Calu3 (cell line): ENCODE results near the gene TMC7. TPM values are rescaled to one million over a fixed set of nuclear protein-coding genes. Genes with fewer than 3 reads are reported as not detected.

Experiments used
- BruUV-seq: library from RNA; stranded (reverse); fragments of 400-500 nt; replicated peaks from 2 replicates; lab custom pipeline; 2021; lab: Mats Ljungman, UMichigan
- CTCF ChIA-PET: fragments of 300-600 bp; sonication (Branson Sonifier 250); formaldehyde crosslinking; loops from one replicate; lab custom pipeline; 2022; ENCODE audit warnings: antibody characterized with exemption; lab: Charles Lee
- DNase-seq: peaks from one replicate; pipeline ENCODE4 v3.0.0; 2022
- H3K27ac Mint-ChIP-seq: one replicate; pipeline ENCODE4 v1.8.0; 2022; ENCODE audit warnings: mixed read lengths; ENCODE audit not compliant: unreplicated experiment
- H3K27me3 Mint-ChIP-seq: one replicate; pipeline ENCODE4 v1.8.0; 2022; ENCODE audit warnings: mixed read lengths; ENCODE audit not compliant: unreplicated experiment
- H3K36me3 Mint-ChIP-seq: one replicate; pipeline ENCODE4 v1.8.0; 2022; ENCODE audit warnings: mild to moderate bottlenecking, moderate library complexity, mixed read lengths; ENCODE audit not compliant: insufficient read depth, unreplicated experiment
- H3K4me1 Mint-ChIP-seq: one replicate; pipeline ENCODE4 v1.8.0; 2022; ENCODE audit warnings: mild to moderate bottlenecking, low read depth, mixed read lengths; ENCODE audit not compliant: unreplicated experiment
- H3K4me3 Mint-ChIP-seq: one replicate; pipeline ENCODE4 v1.8.0; 2022; ENCODE audit warnings: mild to moderate bottlenecking, low read depth, moderate library complexity, mixed read lengths; ENCODE audit not compliant: unreplicated experiment
- H3K9me3 Mint-ChIP-seq: one replicate; pipeline ENCODE4 v1.8.0; 2022; ENCODE audit warnings: low read depth, mixed read lengths; ENCODE audit not compliant: unreplicated experiment
- intact Hi-C: fragments of 100-400 bp; cut with micrococcal nuclease; formaldehyde crosslinking; loops from one replicate; pipeline ENCODE4 v1.10.0; 2022; ENCODE audit not compliant: unreplicated experiment
- total RNA-seq: library from RNA; stranded (reverse); gene quantifications from 2 replicates; pipeline ENCODE4 v1.2.3, GENCODE V29; 2022
- TF ChIP-seq, protein P1 (sequence below): fragments of 200-600 bp; IDR thresholded peaks from one replicate; pipeline ENCODE4 v1.8.0; 2022; ENCODE audit warnings: antibody characterized with exemption; ENCODE audit not compliant: unreplicated experiment

TMC7 gene
- total RNA-seq, 1 experiment from 2014 or later = 10.1 TPM

DNA sequence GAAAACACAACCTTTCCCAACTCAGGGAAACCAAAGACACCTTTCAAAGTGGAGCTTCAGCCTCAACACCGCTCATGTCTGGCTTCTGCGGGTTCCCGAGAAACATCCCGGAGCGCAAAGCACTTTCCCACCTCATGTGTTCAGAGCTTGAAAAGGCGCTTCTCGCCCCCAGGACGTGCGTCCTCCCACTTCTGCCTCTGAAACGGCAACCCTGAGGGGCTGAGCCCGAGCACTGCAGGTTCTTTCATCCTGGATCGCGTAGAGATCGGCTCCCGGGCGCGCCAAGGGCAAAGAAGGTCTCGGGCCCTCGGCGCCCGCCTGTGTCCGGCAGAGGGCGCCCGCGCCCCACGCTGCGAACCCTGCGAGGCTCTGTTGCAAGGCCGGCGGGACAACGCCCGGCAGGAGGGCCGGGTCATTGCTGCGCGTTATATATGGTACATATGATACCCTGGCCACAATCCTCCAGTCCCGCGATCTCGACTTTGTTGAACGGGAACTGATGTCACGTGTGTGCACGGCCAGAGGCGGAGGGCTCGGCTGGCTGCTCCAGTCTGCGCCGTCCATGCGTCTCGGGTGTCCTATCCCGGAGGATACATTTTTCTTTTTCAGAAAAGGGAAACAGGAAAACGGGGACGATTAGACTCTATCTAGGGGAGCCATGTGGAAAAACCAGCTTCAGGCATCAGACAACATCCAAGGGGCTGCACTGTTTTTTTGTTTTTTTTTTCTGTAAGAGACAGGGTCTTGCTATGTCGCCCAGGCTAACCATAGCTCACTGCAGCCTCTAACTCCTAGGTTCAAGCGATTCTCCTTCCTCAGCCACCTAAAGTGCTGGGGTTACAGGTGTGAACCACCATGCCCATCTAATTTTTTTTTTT is 102.8 kb downstream of the TMC7 start:
- no TSS peak for BruUV-seq
- H3K27me3 Mint-ChIP-seq = no peaks in the 10 kb centered on the region
- intact Hi-C loops = loop anchor here (1.0 to 5.0 kb wide), 3 partner anchors 80 to 416 kb away; no protein-coding TSS in a partner anchor
- TF ChIP-seq, protein P1, sequence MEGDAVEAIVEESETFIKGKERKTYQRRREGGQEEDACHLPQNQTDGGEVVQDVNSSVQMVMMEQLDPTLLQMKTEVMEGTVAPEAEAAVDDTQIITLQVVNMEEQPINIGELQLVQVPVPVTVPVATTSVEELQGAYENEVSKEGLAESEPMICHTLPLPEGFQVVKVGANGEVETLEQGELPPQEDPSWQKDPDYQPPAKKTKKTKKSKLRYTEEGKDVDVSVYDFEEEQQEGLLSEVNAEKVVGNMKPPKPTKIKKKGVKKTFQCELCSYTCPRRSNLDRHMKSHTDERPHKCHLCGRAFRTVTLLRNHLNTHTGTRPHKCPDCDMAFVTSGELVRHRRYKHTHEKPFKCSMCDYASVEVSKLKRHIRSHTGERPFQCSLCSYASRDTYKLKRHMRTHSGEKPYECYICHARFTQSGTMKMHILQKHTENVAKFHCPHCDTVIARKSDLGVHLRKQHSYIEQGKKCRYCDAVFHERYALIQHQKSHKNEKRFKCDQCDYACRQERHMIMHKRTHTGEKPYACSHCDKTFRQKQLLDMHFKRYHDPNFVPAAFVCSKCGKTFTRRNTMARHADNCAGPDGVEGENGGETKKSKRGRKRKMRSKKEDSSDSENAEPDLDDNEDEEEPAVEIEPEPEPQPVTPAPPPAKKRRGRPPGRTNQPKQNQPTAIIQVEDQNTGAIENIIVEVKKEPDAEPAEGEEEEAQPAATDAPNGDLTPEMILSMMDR = peak; percentile 99
- H3K4me1 Mint-ChIP-seq = peaks cover 19% of the 10 kb centered on the region
- H3K4me3 Mint-ChIP-seq = peak overlapping the region; percentile 71
- H3K27ac Mint-ChIP-seq = peak overlapping the region; percentile 58
- DNase-seq = peak; percentile 94
- peaks cover 15% of the 10 kb centered on the region for H3K36me3 Mint-ChIP-seq
- CTCF ChIA-PET = interaction anchor here (0.6 to 2.3 kb wide), 18 partner anchors 8 to 416 kb away, joined by 3 to 14 read pairs (median 5); partner anchors contain the start of gene TMC7
- no peaks in the 10 kb centered on the region for H3K9me3 Mint-ChIP-seq

DNA sequence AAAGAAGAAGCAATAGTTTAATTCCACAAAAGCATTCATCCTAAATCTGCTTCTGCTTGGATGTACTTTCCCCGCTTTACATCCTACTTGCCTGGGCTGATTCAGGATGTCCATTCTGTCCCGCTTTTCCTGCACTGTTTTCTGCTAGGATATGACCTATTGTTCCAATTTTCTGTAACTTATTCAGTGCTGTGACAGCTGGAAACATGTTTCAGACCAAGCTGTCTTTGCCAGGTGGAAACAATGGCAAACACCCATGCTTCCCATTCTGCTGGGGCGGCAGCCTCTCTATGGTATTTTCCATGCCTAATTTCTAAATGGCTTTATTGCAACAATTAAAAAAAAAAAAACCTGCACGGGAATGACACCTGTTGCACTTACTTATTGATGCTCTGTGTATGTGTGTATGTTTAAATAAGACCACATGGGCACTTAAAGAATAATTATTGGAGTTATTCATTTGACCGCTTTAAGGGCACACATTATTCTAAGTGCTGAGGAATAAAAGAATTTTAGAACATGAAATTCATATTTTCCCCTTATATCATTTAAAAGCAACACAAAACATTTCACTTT is 104.7 kb downstream of the TMC7 start:
- Mint-ChIP-seq H3K4me3 (no peak overlapping the region), H3K27ac (peak overlapping the region; percentile 58), H3K9me3 (peaks cover 2% of the 10 kb centered on the region), H3K4me1 (peaks cover 38% of the 10 kb centered on the region), H3K36me3 (peaks cover 22% of the 10 kb centered on the region), H3K27me3 (no peaks in the 10 kb centered on the region)
- CTCF ChIA-PET = interaction anchor here (1.5 kb wide), 1 partner anchor 19 kb away, joined by 3 read pairs; no protein-coding TSS in a partner anchor
- TF ChIP-seq, protein P1 = no peak
- no peak for DNase-seq
- intact Hi-C loops = loop anchor here (5.0 kb wide), 1 partner anchor 414 kb away; no protein-coding TSS in a partner anchor
- no TSS peak for BruUV-seq

DNA sequence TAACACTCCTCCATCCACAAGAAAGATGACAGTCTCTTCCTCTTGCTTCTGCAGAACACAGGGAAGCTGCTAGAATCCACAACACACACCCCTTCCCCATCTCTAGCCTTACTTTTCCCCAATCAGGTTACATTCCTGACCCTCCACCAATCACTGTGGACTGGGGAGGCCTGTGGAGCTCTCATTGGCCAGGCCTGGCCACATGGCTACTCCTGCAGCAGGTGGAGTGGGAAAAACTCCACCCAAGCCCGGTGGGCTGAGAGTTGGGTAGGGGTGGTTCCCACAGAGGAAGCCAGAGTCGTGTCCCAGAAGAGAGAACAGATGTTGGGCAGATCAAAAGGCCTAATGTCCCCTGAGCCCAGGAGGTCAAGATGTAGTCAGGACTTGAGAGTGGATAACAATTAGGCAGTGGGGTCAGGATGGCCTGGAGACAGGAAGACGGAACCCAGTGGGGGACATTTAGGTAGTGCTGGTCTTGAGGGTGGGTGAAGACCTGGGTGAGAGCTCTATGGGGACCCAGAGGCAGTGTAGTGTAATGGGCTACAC is 105.7 kb downstream of the TMC7 start:
- TF ChIP-seq, protein P1 = no peak
- intact Hi-C loops = loop anchor here (5.0 kb wide), 1 partner anchor 413 kb away; no protein-coding TSS in a partner anchor
- CTCF ChIA-PET = interaction anchor here (1.5 kb wide), 1 partner anchor 18 kb away, joined by 3 read pairs; no protein-coding TSS in a partner anchor
- Mint-ChIP-seq H3K4me3 (no peak overlapping the region), H3K4me1 (peaks cover 48% of the 10 kb centered on the region), H3K9me3 (peaks cover 2% of the 10 kb centered on the region), H3K27ac (no peak overlapping the region), H3K27me3 (no peaks in the 10 kb centered on the region), H3K36me3 (peaks cover 20% of the 10 kb centered on the region)
- BruUV-seq = no TSS peak
- no peak for DNase-seq

DNA sequence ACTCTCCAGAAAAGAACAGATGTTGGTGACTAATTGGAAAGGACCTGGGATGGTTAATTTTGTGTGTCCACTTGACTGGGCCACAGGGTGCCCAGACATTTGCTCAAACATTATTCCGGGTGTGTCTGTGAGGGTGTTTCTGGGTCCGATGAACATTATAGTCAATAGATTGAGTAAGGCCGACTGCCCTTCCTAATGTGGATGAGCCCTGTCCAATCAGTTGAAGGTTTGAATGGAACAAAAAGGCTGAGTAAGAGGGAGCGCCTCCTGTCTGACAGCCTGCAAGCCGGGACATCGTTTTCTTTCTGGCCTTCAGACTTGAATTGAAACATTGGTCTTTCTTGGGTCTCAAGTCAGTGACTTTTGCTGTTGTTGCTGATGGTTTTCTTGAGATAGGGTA is 107.2 kb downstream of the TMC7 start:
- H3K9me3 Mint-ChIP-seq = peaks cover 5% of the 10 kb centered on the region
- TF ChIP-seq, protein P1 = no peak
- no peak overlapping the region for H3K27ac Mint-ChIP-seq
- CTCF ChIA-PET = no interaction called here
- peaks cover 23% of the 10 kb centered on the region for H3K36me3 Mint-ChIP-seq
- no peak overlapping the region for H3K4me3 Mint-ChIP-seq
- intact Hi-C loops = loop anchor here (10.0 kb wide), 1 partner anchor 434 kb away; the partner anchor contains the start of genes CCP110 and GDE1
- no peak for DNase-seq
- peaks cover 49% of the 10 kb centered on the region for H3K4me1 Mint-ChIP-seq
- no peaks in the 10 kb centered on the region for H3K27me3 Mint-ChIP-seq
- BruUV-seq = no TSS peak
